Measurements from ENCODE around the gene TMEM178A. TPM values are rescaled to one million over a fixed set of nuclear protein-coding genes. Genes with fewer than 3 reads are reported as not detected.

The TMEM178A gene
- polyA plus RNA-seq, 3 donors = 0.15 TPM; not detected in 2

DNA sequence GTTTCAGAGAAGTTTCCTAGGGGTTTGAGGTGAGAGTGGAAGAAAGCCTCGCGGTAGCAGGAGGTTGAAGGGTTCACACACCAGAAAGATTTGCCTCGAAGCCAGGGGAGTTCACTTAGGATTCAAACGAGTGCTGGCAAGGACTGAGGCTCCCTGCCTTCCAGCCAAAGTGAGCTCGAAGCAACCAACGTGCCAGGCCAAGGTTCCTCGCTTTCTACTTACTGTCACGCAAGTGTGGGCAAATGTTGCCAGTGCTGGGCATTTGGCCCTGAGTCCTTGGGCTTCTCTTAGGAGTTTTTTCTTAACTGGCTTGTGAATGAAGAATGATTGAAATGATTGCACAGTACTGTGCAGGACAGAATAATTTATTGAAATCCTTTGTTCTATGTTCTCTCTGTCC, 53.6 kb downstream of the TMEM178A start:
- TF ChIP-seq, protein P1, sequence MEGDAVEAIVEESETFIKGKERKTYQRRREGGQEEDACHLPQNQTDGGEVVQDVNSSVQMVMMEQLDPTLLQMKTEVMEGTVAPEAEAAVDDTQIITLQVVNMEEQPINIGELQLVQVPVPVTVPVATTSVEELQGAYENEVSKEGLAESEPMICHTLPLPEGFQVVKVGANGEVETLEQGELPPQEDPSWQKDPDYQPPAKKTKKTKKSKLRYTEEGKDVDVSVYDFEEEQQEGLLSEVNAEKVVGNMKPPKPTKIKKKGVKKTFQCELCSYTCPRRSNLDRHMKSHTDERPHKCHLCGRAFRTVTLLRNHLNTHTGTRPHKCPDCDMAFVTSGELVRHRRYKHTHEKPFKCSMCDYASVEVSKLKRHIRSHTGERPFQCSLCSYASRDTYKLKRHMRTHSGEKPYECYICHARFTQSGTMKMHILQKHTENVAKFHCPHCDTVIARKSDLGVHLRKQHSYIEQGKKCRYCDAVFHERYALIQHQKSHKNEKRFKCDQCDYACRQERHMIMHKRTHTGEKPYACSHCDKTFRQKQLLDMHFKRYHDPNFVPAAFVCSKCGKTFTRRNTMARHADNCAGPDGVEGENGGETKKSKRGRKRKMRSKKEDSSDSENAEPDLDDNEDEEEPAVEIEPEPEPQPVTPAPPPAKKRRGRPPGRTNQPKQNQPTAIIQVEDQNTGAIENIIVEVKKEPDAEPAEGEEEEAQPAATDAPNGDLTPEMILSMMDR (IDR thresholded peaks at IDR 0.05) = no peak

DNA sequence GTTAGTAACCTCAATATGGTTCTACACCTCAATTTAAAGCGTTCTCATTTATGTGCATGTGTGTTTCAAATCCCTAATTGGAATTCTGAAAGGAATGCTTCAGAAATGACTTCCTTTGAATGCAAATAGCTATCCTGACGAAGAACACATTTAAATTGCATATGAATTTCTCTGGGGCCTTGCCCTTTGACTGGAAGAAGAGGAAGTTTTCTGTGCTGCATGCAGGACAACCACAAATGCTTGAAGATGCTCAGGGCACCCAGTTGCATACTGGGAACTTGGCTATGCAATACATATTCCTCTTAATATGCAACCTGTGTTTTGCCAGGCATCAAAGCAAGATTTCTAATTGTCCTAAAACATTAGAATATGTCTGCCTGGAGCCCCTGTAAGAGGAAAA, 55.3 kb downstream of the TMEM178A start:
- intact Hi-C loops (cut with micrococcal nuclease) = no loop called here
- no peak overlapping the region for H3K4me2 ChIP-seq (replicated peaks; ENCODE audit: extremely low read depth, low read length, poor library complexity, severe bottlenecking)
- DNase-seq = no peak
- H3K27me3 ChIP-seq (ENCODE audit: control insufficient read depth in 2 of 2, insufficient read depth in 2 of 2, low read length in 2 of 2) = no peaks in the 10 kb centered on the region
- Mint-ChIP-seq H3K36me3 (no peaks in the 10 kb centered on the region), H3K4me3 (no peak overlapping the region), H3K9me3 (no peaks in the 10 kb centered on the region), H3K27ac (no peak overlapping the region), H3K27me3 (ENCODE audit: low read depth in 3 of 3) (peaks cover 0 to under 1% (median 0%) of the 10 kb centered on the region in 3 donors), H3K4me1 (no peaks in the 10 kb centered on the region)
- 100% methylated on average over 1 of the region's 2 CpGs for WGBS (ENCODE audit: insufficient coverage)
- H3K79me2 ChIP-seq (ENCODE audit: insufficient read depth, low read length) = no peaks in the 10 kb centered on the region
- H3K4me1 ChIP-seq (ENCODE audit: control insufficient read depth in 1 of 2, insufficient read depth in 2 of 2, low read length in 2 of 2) = no peaks in the 10 kb centered on the region
- no peak overlapping the region for H3K9ac ChIP-seq (ENCODE audit: insufficient read depth, low read length, poor library complexity, severe bottlenecking)
- no peak overlapping the region for H2AFZ ChIP-seq (ENCODE audit: insufficient read depth, low read depth, low read length, poor library complexity, severe bottlenecking)
- H3K4me3 ChIP-seq (replicated peaks in 1 of 3; ENCODE audit: low read depth in 2 of 3, low read length in 3 of 3) = no peak overlapping the region
- no peak overlapping the region for H3K27ac ChIP-seq (ENCODE audit: low read depth in 1 of 2, low read length in 2 of 2)
- H3K36me3 ChIP-seq (replicated peaks in 1 of 2; ENCODE audit: control insufficient read depth in 1 of 2, insufficient read depth in 2 of 2, low read length in 2 of 2) = no peaks in the 10 kb centered on the region
- TF ChIP-seq, protein P1 (IDR thresholded peaks at IDR 0.05) = no peak
- H3K9me3 ChIP-seq (replicated peaks in 1 of 2; ENCODE audit: control insufficient read depth in 1 of 2, insufficient read depth in 1 of 2, low read length in 2 of 2) = no peaks in the 10 kb centered on the region
- H4K20me1 ChIP-seq (ENCODE audit: insufficient read depth, low read length) = no peaks in the 10 kb centered on the region

More for the DNA sequence above, 53.6 kb downstream of the TMEM178A start:
- Histone ChIP-seq H3K36me3 (replicated peaks in 1 of 2; ENCODE audit: control insufficient read depth in 1 of 2, insufficient read depth in 2 of 2, low read length in 2 of 2) (no peaks in the 10 kb centered on the region), H3K4me1 (ENCODE audit: control insufficient read depth in 1 of 2, insufficient read depth in 2 of 2, low read length in 2 of 2) (no peaks in the 10 kb centered on the region), H2AFZ (ENCODE audit: insufficient read depth, low read depth, low read length, poor library complexity, severe bottlenecking) (no peak overlapping the region), H3K4me2 (replicated peaks; ENCODE audit: extremely low read depth, low read length, poor library complexity, severe bottlenecking) (no peak overlapping the region), H3K79me2 (ENCODE audit: insufficient read depth, low read length) (no peaks in the 10 kb centered on the region), H3K9me3 (replicated peaks in 1 of 2; ENCODE audit: control insufficient read depth in 1 of 2, insufficient read depth in 1 of 2, low read length in 2 of 2) (no peaks in the 10 kb centered on the region), H4K20me1 (ENCODE audit: insufficient read depth, low read length) (no peaks in the 10 kb centered on the region), H3K27ac (ENCODE audit: low read depth in 1 of 2, low read length in 2 of 2) (no peak overlapping the region), H3K27me3 (ENCODE audit: control insufficient read depth in 2 of 2, insufficient read depth in 2 of 2, low read length in 2 of 2) (no peaks in the 10 kb centered on the region), H3K9ac (ENCODE audit: insufficient read depth, low read length, poor library complexity, severe bottlenecking) (no peak overlapping the region), H3K4me3 (replicated peaks in 1 of 3; ENCODE audit: low read depth in 2 of 3, low read length in 3 of 3) (no peak overlapping the region)
- Mint-ChIP-seq H3K4me3 (no peak overlapping the region), H3K27ac (no peak overlapping the region), H3K27me3 (ENCODE audit: low read depth in 3 of 3) (no peaks in the 10 kb centered on the region), H3K4me1 (no peaks in the 10 kb centered on the region), H3K9me3 (no peaks in the 10 kb centered on the region), H3K36me3 (no peaks in the 10 kb centered on the region)
- intact Hi-C loops (cut with micrococcal nuclease) = no loop called here
- DNase-seq = no peak
- 97% methylated on average over 8 of the region's 8 CpGs for WGBS (ENCODE audit: insufficient coverage)
